Astrocyte of the spinal cord (primary cell): ENCODE results near the gene ANKRD33B.
A peak's percentile ranks its signal among the peaks of the same experiment; 100 is the strongest.
"Not testable (repeated sequence)": the region's sequence is repeated elsewhere in the genome, so short reads cannot be mapped to it uniquely, and the experiment has no call there.

Experiments
- DNase-seq: peaks from one replicate; pipeline ENCODE4 v3.0.0; 2011; ENCODE audit warnings: low read depth, low spot score
- H3K4me3 ChIP-seq: 2 replicates; pipeline ENCODE4 v1.5.1; 2011; ENCODE audit warnings: low read depth, mild to moderate bottlenecking, low read length, moderate library complexity
- in situ Hi-C: cut with HindIII; loops from 2 replicates; pipeline ENCODE4 v1.10.0; 2017; ENCODE audit warnings: low sequenced_read_pairs
- TF ChIP-seq, protein P1 (sequence below): IDR thresholded peaks from 2 replicates; pipeline ENCODE4 v1.5.1; 2012; ENCODE audit warnings: low read depth, mild to moderate bottlenecking, low read length, inconsistent platforms

ANKRD33B gene

DNA sequence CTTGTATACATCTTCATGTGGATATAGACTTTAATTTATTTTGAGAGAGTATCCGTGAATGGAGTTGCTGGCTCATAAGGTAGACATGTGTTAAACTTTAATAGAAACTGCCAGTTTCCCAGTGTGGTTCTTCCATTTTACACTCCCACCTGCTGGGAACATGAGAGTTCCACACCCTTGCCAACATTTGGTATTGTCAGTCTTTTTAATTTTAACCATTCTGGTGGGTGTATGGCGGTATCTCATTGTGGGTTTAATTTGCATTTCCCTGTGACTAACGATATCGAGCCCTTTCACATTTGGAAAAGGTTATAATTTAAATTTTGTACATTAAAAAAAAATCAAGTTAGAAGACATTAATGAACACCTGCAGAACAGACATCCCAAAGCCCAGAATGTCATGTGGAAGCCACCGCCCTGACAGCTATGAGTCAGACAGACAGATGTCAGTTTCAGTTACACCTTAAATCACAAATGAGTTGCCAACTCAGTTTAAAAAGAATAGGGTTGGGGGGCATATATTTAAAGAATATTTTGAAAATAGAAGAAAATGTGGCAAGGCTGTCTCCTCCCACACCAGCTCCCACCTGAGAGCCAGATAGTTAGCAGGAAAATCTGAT is 36.9 kb downstream of the ANKRD33B start:
- in situ Hi-C loops: no loop called here
- peak; percentile 14 for DNase-seq
- TF ChIP-seq, protein P1, sequence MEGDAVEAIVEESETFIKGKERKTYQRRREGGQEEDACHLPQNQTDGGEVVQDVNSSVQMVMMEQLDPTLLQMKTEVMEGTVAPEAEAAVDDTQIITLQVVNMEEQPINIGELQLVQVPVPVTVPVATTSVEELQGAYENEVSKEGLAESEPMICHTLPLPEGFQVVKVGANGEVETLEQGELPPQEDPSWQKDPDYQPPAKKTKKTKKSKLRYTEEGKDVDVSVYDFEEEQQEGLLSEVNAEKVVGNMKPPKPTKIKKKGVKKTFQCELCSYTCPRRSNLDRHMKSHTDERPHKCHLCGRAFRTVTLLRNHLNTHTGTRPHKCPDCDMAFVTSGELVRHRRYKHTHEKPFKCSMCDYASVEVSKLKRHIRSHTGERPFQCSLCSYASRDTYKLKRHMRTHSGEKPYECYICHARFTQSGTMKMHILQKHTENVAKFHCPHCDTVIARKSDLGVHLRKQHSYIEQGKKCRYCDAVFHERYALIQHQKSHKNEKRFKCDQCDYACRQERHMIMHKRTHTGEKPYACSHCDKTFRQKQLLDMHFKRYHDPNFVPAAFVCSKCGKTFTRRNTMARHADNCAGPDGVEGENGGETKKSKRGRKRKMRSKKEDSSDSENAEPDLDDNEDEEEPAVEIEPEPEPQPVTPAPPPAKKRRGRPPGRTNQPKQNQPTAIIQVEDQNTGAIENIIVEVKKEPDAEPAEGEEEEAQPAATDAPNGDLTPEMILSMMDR: no peak
- H3K4me3 ChIP-seq: no peak overlapping the region

DNA sequence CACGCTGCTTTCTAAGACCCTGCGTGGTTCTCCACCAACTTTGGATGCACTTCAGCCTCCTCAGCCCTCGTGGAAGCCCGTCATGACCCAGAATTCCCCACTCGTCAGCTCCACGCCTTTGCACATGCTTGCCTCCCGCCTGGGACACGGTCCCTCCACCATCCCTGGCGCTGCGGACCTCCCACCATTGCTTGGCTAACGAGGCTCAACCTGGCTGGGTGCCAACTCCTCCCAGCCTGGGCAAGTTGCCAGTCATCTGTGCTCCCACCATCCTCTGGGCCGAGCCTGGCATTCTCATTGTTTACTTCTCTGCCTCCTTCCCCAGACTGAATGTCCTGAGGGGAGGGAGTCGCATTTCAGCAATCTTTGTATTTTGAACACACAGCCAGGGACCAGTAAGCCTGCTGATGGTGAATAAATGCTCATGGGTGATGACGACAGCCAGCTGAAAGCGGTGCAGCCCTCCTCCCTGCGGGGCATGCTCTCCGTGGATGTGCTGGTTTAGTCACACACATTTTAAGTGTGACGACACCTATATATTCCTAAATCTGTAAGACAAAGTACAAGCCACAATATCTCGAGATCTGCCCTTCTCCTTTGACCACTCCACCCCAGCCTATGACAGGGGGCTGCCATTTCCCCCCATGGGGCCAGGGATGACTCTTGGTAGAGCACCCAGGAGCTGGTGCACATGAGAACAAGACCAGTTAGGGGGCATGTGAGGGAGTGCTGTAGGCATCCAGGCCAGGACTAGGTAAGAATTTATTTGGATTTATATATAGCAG is 37.6 kb downstream of the ANKRD33B start:
- in situ Hi-C loops: no loop called here
- H3K4me3 ChIP-seq: no peak overlapping the region
- TF ChIP-seq, protein P1: no peak
- DNase-seq: peak; percentile 92

DNA sequence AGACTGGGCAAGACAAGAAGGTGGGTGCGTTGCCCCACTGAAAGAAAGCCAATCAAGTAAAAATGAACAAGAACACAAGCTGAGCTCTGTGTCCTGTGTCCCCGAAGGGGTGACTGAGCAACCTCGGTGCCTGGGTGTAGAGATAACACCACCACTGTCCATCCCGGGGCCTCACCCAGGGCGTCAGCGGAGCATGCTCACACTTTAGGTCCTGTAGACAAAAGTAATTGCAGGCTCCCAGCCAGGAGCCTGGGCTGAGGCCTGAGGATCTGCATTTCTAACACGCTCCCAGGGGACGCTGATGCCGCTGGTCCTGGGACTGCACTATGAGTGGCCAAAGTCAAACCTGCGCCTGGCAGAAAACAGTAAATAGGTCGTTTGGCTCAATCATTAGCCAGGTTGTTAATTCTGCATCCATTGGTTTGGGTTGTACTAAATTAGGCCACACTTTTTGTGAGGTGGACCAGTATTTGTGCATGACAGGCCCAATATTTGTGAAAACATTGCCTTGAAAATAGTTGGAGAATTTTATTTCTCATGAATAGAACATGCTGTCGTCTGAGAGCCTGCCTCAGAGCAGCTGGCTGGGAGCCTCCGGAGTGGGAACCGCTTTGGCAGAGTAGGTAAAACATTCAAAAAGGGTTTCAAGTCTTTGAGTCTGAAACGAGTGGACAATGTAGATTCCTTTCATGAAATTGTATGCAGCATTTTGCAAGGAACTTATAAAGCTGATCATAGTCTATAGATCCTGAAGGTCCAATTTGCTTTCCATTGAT is 38.3 kb downstream of the ANKRD33B start:
- TF ChIP-seq, protein P1: no peak
- in situ Hi-C loops: no loop called here
- no peak for DNase-seq
- H3K4me3 ChIP-seq: no peak overlapping the region

DNA sequence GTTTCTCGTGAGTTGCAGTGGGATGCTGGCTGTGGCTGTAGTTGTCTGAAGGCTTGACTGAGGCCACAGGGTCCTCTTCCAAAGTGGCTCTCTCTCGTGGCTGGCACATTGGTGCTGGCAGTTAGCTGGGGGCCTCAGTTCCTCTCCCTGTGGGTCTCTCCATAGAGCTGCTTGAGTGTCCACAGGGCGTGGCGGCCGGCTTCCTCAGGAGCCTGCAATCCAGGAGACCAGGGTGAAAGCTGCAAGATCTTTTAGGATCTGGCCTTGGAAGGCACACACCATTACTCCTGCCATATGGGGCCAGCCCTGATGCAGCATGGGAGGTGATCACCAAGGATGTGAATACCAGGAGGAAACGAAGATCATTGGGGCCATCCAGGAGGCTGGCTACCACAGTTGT is 41.1 kb downstream of the ANKRD33B start:
- TF ChIP-seq, protein P1: no peak
- no peak for DNase-seq

DNA sequence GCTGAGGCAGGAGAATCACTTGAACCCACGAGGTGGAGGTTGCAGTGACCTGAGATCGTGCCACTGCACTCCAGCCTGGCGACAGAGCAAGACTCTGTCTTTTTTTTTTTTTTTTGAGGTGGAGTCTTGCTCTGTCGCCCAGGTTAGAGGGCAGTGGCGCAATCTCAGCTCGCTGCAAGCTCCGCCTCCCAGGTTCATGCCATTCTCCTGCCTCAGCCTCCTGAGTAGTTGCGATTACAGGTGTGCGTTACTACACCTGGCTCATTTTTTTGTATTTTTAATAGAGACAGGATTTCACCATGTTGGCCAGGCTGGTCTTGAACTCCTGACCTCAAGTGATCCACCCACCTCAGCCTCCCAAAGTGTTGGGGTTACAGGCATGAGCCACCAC is 42.8 kb downstream of the ANKRD33B start:
- DNase-seq, in situ Hi-C loops, H3K4me3 ChIP-seq: not testable (repeated sequence)

More for the DNA sequence above, 41.1 kb downstream of the ANKRD33B start:
- in situ Hi-C loops: no loop called here
- no peak overlapping the region for H3K4me3 ChIP-seq

DNA sequence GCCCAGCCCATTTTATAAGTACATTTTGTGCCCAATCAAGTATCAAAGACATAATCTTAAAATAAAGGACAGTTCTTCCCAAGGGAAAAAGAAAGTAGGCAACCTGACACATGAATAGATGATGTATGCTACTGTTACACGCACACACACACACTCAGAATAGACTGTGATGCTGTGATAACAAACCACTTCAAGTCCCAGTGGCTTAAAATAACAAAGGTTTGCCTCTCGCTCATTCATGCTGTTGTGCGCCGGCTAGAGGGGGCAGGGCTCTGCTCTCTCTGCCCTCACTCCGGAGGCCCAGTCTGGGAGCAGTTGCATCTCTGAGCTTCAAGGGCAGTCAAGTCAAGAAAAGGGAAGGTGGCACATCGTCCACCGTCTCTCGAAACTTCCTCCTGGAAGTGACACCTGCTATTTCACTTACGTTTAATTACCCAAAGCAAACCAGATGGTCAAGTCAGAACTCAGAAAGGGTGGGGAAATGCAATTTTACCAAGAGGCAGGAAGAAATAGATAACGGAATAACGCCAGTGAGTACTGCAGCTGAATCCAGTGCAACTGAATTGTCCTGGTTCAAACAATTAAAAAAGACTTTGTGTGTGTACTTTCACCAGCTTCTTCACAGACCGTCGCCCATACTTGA is 43.3 kb downstream of the ANKRD33B start:
- TF ChIP-seq, protein P1: no peak
- in situ Hi-C loops: no loop called here
- DNase-seq: peak; percentile 76
- H3K4me3 ChIP-seq: no peak overlapping the region
